K562 (cell line): ENCODE data around the gene FAM78A. TPM values are rescaled to one million over a fixed set of nuclear protein-coding genes. Genes with fewer than 3 reads are reported as not detected.

Experiments used
- ATAC-seq: fragments of 200-7000 bp; cut with Tn5 transposase; 3 replicates; pipeline ENCODE4 v1.9.1; 2020; ENCODE audit warnings: moderate library complexity
- BruUV-seq: library from RNA; stranded (reverse); fragments of 400-500 nt; replicated peaks from 2 replicates; lab custom pipeline; 2021; lab: Mats Ljungman, UMichigan
- CTCF ChIA-PET: fragments of 300-600 bp; formaldehyde crosslinking; extraction: SDS; loops from one replicate; lab custom pipeline; 2021; ENCODE audit warnings: low intra/inter-chr PET ratio; lab: Yijun Ruan, JAX
- POLR2A ChIA-PET: fragments of 300-600, 350-650 bp; sonication (Branson Sonifier 250); formaldehyde crosslinking; extraction: SDS; loops from one replicate; lab custom pipeline; 2021; ENCODE audit warnings: antibody characterized with exemption, inconsistent platforms; lab: Yijun Ruan, JAX
- DNase-seq, 4 experiments: peaks; one replicate each; pipeline versions ENCODE4 v3.0.0 to v3.0.0-alpha.2; 2011 to 2018; ENCODE audit warnings: low spot score in 3 of 4, mixed read lengths in 3 of 4; ENCODE audit errors: extremely low read depth in 1 of 4
- FAIRE-seq: peaks from 2 replicates; lab custom pipeline; 2011; peaks lifted over from hg19 to GRCh38; lab: Jason Lieb, UNC
- H2AFZ ChIP-seq: 2 replicates; pipeline ENCODE4 v1.6.0; 2011; ENCODE audit warnings: low read depth, low read length, control low read depth, inconsistent platforms
- H3K27ac ChIP-seq: fragments of 200-600 bp; 3 replicates; pipeline ENCODE4 v1.8.0; 2011; ENCODE audit warnings: low read depth, mild to moderate bottlenecking, control low read depth, inconsistent platforms, low read length, moderate library complexity, mixed read lengths; ENCODE audit errors: extremely low read depth
- H3K27me3 ChIP-seq, 2 experiments: fragments of 300-600 bp in 1 of 2; 2 replicates in 1 of 2; 3 replicates in 1 of 2; pipeline versions ENCODE4 v1.6.0 to v1.8.0; 2011; ENCODE audit warnings: inconsistent platforms in 2 of 2, low read length in 2 of 2, mild to moderate bottlenecking in 1 of 2, mixed read lengths in 1 of 2, moderate library complexity in 1 of 2; ENCODE audit not compliant: control insufficient read depth in 2 of 2, insufficient read depth in 2 of 2
- H3K36me3 ChIP-seq: fragments of 300-600 bp; 3 replicates; pipeline ENCODE4 v1.8.0; 2011; ENCODE audit warnings: mild to moderate bottlenecking, low read length, inconsistent platforms; ENCODE audit not compliant: control insufficient read depth, insufficient read depth
- H3K4me1 ChIP-seq, 2 experiments: fragments of 200-600 bp in 1 of 2; replicated peaks in 1 of 2; 2 replicates in 1 of 2; 3 replicates in 1 of 2; pipeline versions ENCODE4 v1.5.1 to v1.8.0; 2011; ENCODE audit warnings: inconsistent platforms in 2 of 2, low read length in 2 of 2, mild to moderate bottlenecking in 1 of 2, mixed read lengths in 1 of 2, moderate library complexity in 1 of 2; ENCODE audit not compliant: control insufficient read depth in 2 of 2, insufficient read depth in 2 of 2
- H3K4me2 ChIP-seq: 2 replicates; pipeline ENCODE4 v1.6.1; 2011; ENCODE audit warnings: low read length, control low read depth, inconsistent platforms, mixed read lengths; ENCODE audit not compliant: insufficient read depth
- H3K4me3 ChIP-seq: fragments of 200-600 bp; sonication (generic), shearing (Covaris generic); 2 replicates; pipeline ENCODE4 v1.5.1; 2016; ENCODE audit warnings: control low read depth, inconsistent platforms
- H3K79me2 ChIP-seq: fragments of 200-600 bp; 3 replicates; pipeline ENCODE4 v1.8.0; 2011; ENCODE audit warnings: low read length, inconsistent platforms; ENCODE audit not compliant: control insufficient read depth, insufficient read depth
- H3K9ac ChIP-seq, 2 experiments: 2 replicates each; pipeline versions ENCODE4 v1.6.0 to v1.6.1; 2011; ENCODE audit warnings: low read depth in 2 of 2, low read length in 2 of 2, control low read depth in 1 of 2, inconsistent platforms in 1 of 2, mild to moderate bottlenecking in 1 of 2, mixed read lengths in 1 of 2; ENCODE audit not compliant: insufficient read depth in 1 of 2
- H3K9me1 ChIP-seq: one replicate; pipeline ENCODE4 v1.6.0; 2011; ENCODE audit warnings: inconsistent platforms, mild to moderate bottlenecking, low read length, moderate library complexity; ENCODE audit not compliant: control insufficient read depth, insufficient read depth
- H3K9me3 ChIP-seq: replicated peaks from 2 replicates; pipeline ENCODE4 v1.5.1; 2011; ENCODE audit warnings: low read depth, low read length, inconsistent platforms; ENCODE audit not compliant: control insufficient read depth, insufficient read depth
- H4K20me1 ChIP-seq: replicated peaks from 2 replicates; pipeline ENCODE4 v1.6.1; 2011; ENCODE audit warnings: low read length, inconsistent platforms, mixed read lengths; ENCODE audit not compliant: control insufficient read depth, insufficient read depth
- BDP1 ChIP-seq: IDR thresholded peaks from 3 replicates; pipeline ENCODE4 v1.6.1; 2011; ENCODE audit not compliant: insufficient read length, insufficient read depth
- HIVEP1 ChIP-seq: fragments of 250-450 bp; sonication (Bioruptor Pico); IDR thresholded peaks from 2 replicates; pipeline ENCODE4 v1.4.0; 2020; ENCODE audit warnings: mild to moderate bottlenecking
- IRF2 ChIP-seq: sonication (generic); formaldehyde crosslinking; IDR thresholded peaks from 2 replicates; pipeline ENCODE4 v1.8.1; 2022; ENCODE audit warnings: mild to moderate bottlenecking, missing genetic modification reagents
- KAT7 ChIP-seq: sonication (generic); formaldehyde crosslinking; IDR thresholded peaks from 2 replicates; pipeline ENCODE4 v1.8.0; 2022; ENCODE audit warnings: missing genetic modification reagents, mild to moderate bottlenecking, borderline replicate concordance
- MXI1 ChIP-seq: IDR thresholded peaks from 2 replicates; pipeline ENCODE4 v1.6.1; 2011; ENCODE audit warnings: low read depth, mild to moderate bottlenecking, improper control_type of control experiment, low read length
- NCOA1 ChIP-seq: fragments of 450-650 bp; IDR thresholded peaks from 2 replicates; pipeline ENCODE4 v1.6.1; 2016; ENCODE audit warnings: low read depth
- NFE2 ChIP-seq: IDR thresholded peaks from 2 replicates; pipeline ENCODE4 v1.6.1; 2014; ENCODE audit warnings: antibody characterized with exemption, low read depth
- SIRT6 ChIP-seq: IDR thresholded peaks from one replicate; pipeline ENCODE4 v1.6.1; 2012; ENCODE audit warnings: low read depth, mild to moderate bottlenecking, control low read depth, inconsistent platforms, low read length, moderate library complexity
- TAF15 ChIP-seq: fragments of 200-400 bp; formaldehyde crosslinking; IDR thresholded peaks from 2 replicates; pipeline ENCODE4 v1.6.1; 2017; ENCODE audit warnings: mild to moderate bottlenecking, low read depth, low read length, moderate library complexity
- TOE1 ChIP-seq, 2 experiments: fragments of 450-650 bp in 1 of 2; sonication (generic) in 1 of 2; formaldehyde crosslinking in 1 of 2; IDR thresholded peaks; 2 replicates each; pipeline versions ENCODE4 v1.7.1 to v1.8.0; 2016 to 2022; ENCODE audit warnings: borderline replicate concordance in 2 of 2, mild to moderate bottlenecking in 2 of 2, antibody characterized with exemption in 1 of 2, inconsistent platforms in 1 of 2, low read depth in 1 of 2, missing genetic modification reagents in 1 of 2, moderate library complexity in 1 of 2
- ZNF584 ChIP-seq: fragments of 200-800 bp; sonication (Bioruptor generic); IDR thresholded peaks from 2 replicates; pipeline ENCODE4 v1.6.1; 2016; ENCODE audit warnings: low read depth, mild to moderate bottlenecking, missing genetic modification characterization, missing compliant biosample characterization
- ZNF76 ChIP-seq: fragments of 250-450 bp; sonication (Bioruptor Pico); IDR thresholded peaks from 2 replicates; pipeline ENCODE4 v1.4.0; 2020; ENCODE audit warnings: mild to moderate bottlenecking, moderate library complexity, borderline replicate concordance
- ZSCAN32 ChIP-seq: fragments of 450-650 bp; formaldehyde crosslinking; IDR thresholded peaks from 2 replicates; pipeline ENCODE4 v1.4.0; 2020; ENCODE audit warnings: mild to moderate bottlenecking, moderate library complexity
- WGBS: fragments of 100-300 bp; shearing (Covaris generic); methylation state at CpG from one replicate; pipeline ENCODE4 v1.1.6; 2016; ENCODE audit warnings: low coverage, mixed read lengths; ENCODE audit not compliant: insufficient coverage; ENCODE audit errors: missing lambda C conversion rate; 5-methylcytosine and 5-hydroxymethylcytosine counted together
- in situ Hi-C: fragments of 300-500 bp; cut with MboI; formaldehyde crosslinking; loops from 4 replicates; pipeline ENCODE4 v1.15.0; 2018; ENCODE audit warnings: inconsistent platforms, mixed read lengths
- intact Hi-C: fragments of 100-400 bp; cut with micrococcal nuclease; formaldehyde crosslinking; loops from 2 replicates; pipeline ENCODE4 v1.14.2; 2022
- polyA plus RNA-seq, 8 experiments: library from polyadenylated mRNA; depleted of rRNA in 4 of 8; stranded (reverse) in 5 of 8; unstranded in 3 of 8; fragments of >200 nt; fragmentation: Nextera tagmentation in 2 of 8; fragmentation: Illumina TruSeq in 1 of 8; extraction: Ambion mirVana in 2 of 8; extraction: Trizol in 1 of 8; gene quantifications; 2 replicates each; pipeline versions ENCODE4 v1.2.1 to v1.2.3, GENCODE V29; 2011 to 2014; ENCODE audit warnings: inconsistent platforms in 1 of 8, missing spikeins in 1 of 8
- total RNA-seq, 7 experiments: library from RNA; depleted of rRNA in 6 of 7; stranded (reverse); fragments of >200 nt in 6 of 7; fragmentation: Illumina TruSeq in 2 of 7; extraction: Trizol in 2 of 7; gene quantifications; 2 replicates each; pipeline versions ENCODE4 v1.2.1 to v1.2.3, GENCODE V29; 2011 to 2021; ENCODE audit warnings: low replicate concordance in 1 of 7
- TF ChIP-seq, protein P1 (sequence below): fragments of 450-650 bp; IDR thresholded peaks from 2 replicates; pipeline ENCODE4 v1.6.1; 2016; ENCODE audit warnings: mild to moderate bottlenecking
- TF ChIP-seq, protein P2 (sequence below): fragments of 450-650 bp; formaldehyde crosslinking; IDR thresholded peaks from 2 replicates; pipeline ENCODE4 v1.4.0; 2020; ENCODE audit warnings: mild to moderate bottlenecking, moderate library complexity

Gene FAM78A
- total and polyA plus RNA-seq, 9 of the 15 experiments (the other 6 are each of a cell fraction or from before 2014, with no cell fraction given) = 0.56 to 103 (median 55.2) TPM

DNA sequence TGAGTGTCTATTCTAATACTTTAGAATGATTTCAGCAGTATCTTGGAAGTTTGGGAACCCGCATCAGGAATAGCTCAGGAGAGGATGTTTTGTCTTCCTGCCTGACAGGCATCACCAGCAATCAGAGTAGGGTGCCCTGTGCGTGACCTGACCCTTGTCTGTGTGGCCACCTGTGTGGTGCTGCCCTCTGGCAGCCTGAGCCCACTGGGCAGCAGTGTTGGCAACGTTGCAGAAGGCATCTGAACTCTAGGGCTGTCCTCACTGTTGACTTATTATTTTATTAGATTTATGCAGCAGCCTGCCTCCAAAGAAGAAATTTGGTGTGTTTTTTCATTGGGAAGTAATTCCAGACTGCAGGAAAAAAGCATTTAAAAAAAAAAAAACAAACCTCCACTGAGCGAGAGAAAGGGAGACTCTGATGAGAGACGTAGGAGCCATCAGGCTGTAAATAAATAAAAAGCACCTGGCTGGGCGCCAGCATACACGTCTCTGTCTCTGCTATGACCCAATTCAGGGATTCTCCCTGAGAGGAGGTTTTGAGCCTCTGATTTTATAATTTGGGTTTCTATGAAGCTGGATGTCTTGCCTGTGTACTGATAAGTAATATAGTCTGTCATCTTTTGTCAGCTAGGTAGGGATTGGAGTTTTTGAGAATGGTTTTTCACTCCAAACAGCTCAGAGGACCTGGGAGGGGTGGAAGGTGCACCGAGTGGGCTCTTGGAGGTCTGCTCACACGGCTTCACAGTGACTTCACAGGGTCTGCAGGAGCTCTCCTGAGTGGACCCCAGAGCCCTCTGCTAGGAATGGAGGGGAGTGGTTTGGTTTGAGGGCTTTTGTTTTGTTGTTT is 49.0 kb downstream of the FAM78A start:
- ATAC-seq (no peak), FAIRE-seq (no peak), DNase-seq (no peak)
- intact Hi-C loops = no loop called here
- POLR2A ChIA-PET = interaction anchor here (1.0 to 11.4 kb wide), 5 partner anchors 9 to 30 kb away, joined by 3 to 156 read pairs (median 5); no protein-coding TSS in a partner anchor
- in situ Hi-C loops = no loop called here
- no peak overlapping the region for H3K4me2 ChIP-seq
- H3K79me2 ChIP-seq = no peaks in the 10 kb centered on the region
- peaks cover 90% of the 10 kb centered on the region for H3K36me3 ChIP-seq
- no TSS peak for BruUV-seq
- H3K27ac ChIP-seq = no peak overlapping the region
- CTCF ChIA-PET = no interaction called here
- WGBS = 86% methylated on average over 9 of the region's 9 CpGs
- peaks cover 0 to 3% of the 10 kb centered on the region in 2 experiments; a peak in 2 of 5 replicates for H3K4me1 ChIP-seq
- H4K20me1 ChIP-seq = no peaks in the 10 kb centered on the region
- no peak overlapping the region for H3K4me3 ChIP-seq
- H2AFZ ChIP-seq = no peak overlapping the region
- H3K27me3 ChIP-seq = no peaks in the 10 kb centered on the region
- no peaks in the 10 kb centered on the region for H3K9me3 ChIP-seq
- H3K9me1 ChIP-seq = no peaks in the 10 kb centered on the region
- H3K9ac ChIP-seq = peak overlapping the region in 1 of 2 experiments; percentile 65; a peak in 2 of 4 replicates
- TF ChIP-seq NFE2 (no peak), BDP1 (no peak), KAT7 (CRISPR knock-in tag) (no peak), TOE1 (IDR thresholded peaks at IDR 0.05; ENCODE audit: borderline replicate concordance) (no peak), TOE1 (CRISPR knock-in tag; IDR thresholded peaks at IDR 0.05; ENCODE audit: borderline replicate concordance, low read depth) (no peak), ZNF584 (CRISPR knock-in tag) (no peak), ZNF76 (CRISPR knock-in tag) (no peak), IRF2 (no peak), SIRT6 (no peak), TAF15 (no peak), ZSCAN32 (CRISPR knock-in tag) (no peak), MXI1 (no peak), HIVEP1 (CRISPR knock-in tag) (no peak), NCOA1 (no peak)
- TF ChIP-seq, protein P1, sequence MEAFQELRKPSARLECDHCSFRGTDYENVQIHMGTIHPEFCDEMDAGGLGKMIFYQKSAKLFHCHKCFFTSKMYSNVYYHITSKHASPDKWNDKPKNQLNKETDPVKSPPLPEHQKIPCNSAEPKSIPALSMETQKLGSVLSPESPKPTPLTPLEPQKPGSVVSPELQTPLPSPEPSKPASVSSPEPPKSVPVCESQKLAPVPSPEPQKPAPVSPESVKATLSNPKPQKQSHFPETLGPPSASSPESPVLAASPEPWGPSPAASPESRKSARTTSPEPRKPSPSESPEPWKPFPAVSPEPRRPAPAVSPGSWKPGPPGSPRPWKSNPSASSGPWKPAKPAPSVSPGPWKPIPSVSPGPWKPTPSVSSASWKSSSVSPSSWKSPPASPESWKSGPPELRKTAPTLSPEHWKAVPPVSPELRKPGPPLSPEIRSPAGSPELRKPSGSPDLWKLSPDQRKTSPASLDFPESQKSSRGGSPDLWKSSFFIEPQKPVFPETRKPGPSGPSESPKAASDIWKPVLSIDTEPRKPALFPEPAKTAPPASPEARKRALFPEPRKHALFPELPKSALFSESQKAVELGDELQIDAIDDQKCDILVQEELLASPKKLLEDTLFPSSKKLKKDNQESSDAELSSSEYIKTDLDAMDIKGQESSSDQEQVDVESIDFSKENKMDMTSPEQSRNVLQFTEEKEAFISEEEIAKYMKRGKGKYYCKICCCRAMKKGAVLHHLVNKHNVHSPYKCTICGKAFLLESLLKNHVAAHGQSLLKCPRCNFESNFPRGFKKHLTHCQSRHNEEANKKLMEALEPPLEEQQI = no peak
- TF ChIP-seq, protein P2, sequence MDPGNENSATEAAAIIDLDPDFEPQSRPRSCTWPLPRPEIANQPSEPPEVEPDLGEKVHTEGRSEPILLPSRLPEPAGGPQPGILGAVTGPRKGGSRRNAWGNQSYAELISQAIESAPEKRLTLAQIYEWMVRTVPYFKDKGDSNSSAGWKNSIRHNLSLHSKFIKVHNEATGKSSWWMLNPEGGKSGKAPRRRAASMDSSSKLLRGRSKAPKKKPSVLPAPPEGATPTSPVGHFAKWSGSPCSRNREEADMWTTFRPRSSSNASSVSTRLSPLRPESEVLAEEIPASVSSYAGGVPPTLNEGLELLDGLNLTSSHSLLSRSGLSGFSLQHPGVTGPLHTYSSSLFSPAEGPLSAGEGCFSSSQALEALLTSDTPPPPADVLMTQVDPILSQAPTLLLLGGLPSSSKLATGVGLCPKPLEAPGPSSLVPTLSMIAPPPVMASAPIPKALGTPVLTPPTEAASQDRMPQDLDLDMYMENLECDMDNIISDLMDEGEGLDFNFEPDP (CRISPR knock-in tag) = no peak
